OCI-LY3 (cell line): ENCODE data around the gene UNC79.

ENCODE experiments used
- H2AFZ ChIP-seq: fragments of 200-600, 300-600 bp; shearing (Covaris generic); 2 replicates; pipeline ENCODE4 v1.6.0; 2014; ENCODE audit warnings: antibody characterized with exemption, low read depth, low read length
- H3K27ac ChIP-seq: fragments of 200-600, 300-600 bp; sonication (generic); 2 replicates; pipeline ENCODE4 v1.5.1; 2014; ENCODE audit warnings: mild to moderate bottlenecking, low read length, moderate library complexity, mixed read lengths
- H3K27me3 ChIP-seq: fragments of 200-600, 300-600 bp; sonication (generic); 2 replicates; pipeline ENCODE4 v1.6.1; 2014; ENCODE audit warnings: low read depth, low read length, mixed read lengths
- H3K36me3 ChIP-seq: fragments of 200-600, 300-600 bp; sonication (generic); replicated peaks from 2 replicates; pipeline ENCODE3; 2014; ENCODE audit warnings: low read depth, low read length, mixed read lengths
- H3K4me1 ChIP-seq: fragments of 300-600, 200-600 bp; sonication (generic); 2 replicates; pipeline ENCODE4 v1.6.1; 2014; ENCODE audit warnings: low read length, mixed read lengths
- H3K4me2 ChIP-seq: fragments of 200-600, 300-600 bp; sonication (generic); 2 replicates; pipeline ENCODE4 v1.6.1; 2014; ENCODE audit warnings: low read length, mixed read lengths
- H3K4me3 ChIP-seq: fragments of 300-600, 200-600 bp; sonication (generic); 2 replicates; pipeline ENCODE4 v1.5.1; 2014; ENCODE audit warnings: antibody characterized with exemption, mild to moderate bottlenecking, low read length, moderate library complexity
- H3K79me2 ChIP-seq: fragments of 300-600, 200-600 bp; shearing (Covaris generic); 2 replicates; pipeline ENCODE4 v1.6.1; 2014; ENCODE audit warnings: mild to moderate bottlenecking, low read length, mixed read lengths
- H3K9ac ChIP-seq: fragments of 300-600, 200-600 bp; shearing (Covaris generic); 2 replicates; pipeline ENCODE4 v1.6.0; 2014; ENCODE audit warnings: mild to moderate bottlenecking, low read length, moderate library complexity
- H3K9me3 ChIP-seq: fragments of 200-600, 300-600 bp; shearing (Covaris generic); 2 replicates; pipeline ENCODE4 v1.6.1; 2014; ENCODE audit warnings: low read length, mixed read lengths; ENCODE audit not compliant: insufficient read depth
- H4K20me1 ChIP-seq: fragments of 200-600, 300-600 bp; sonication (generic); 2 replicates; pipeline ENCODE4 v1.6.1; 2016; ENCODE audit warnings: low read length, mixed read lengths; ENCODE audit not compliant: insufficient read depth
- EZH2phosphoT487 ChIP-seq: fragments of 200-600 bp; shearing (Covaris generic); IDR thresholded peaks from 2 replicates; pipeline ENCODE4 v1.6.1; 2018; ENCODE audit warnings: antibody characterized with exemption, mixed run types, low read depth
- TF ChIP-seq, protein P1 (sequence below): fragments of 200-600, 300-600 bp; sonication (generic); IDR thresholded peaks from 2 replicates; pipeline ENCODE4 v1.5.1; 2014; ENCODE audit warnings: antibody characterized with exemption, low read length, low read depth

UNC79 gene

DNA sequence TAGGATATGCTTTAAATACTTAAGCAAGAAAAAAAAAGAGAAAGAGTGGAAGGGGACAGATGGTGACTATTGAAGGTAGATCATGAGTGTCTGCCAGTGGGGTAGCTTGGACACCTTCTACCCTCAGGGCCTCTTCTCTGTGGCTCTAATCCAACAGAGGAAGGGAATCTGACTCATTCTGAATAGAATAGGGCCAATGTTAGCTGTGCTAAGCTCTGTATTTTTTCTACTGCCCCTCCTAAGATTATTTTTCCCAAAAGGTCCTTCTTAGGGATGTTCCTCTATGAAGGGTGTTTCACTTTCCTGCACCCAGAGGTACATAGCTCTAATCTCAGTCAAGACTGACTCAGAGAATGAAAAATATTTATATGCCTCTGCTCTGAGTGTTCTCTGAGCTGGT, 25.6 kb downstream of the UNC79 start:
- Histone ChIP-seq H3K27ac (no peak overlapping the region), H3K4me1 (peaks cover 7% of the 10 kb centered on the region), H4K20me1 (no peaks in the 10 kb centered on the region), H3K9me3 (no peaks in the 10 kb centered on the region), H3K27me3 (no peaks in the 10 kb centered on the region), H3K9ac (no peak overlapping the region), H2AFZ (no peak overlapping the region), H3K4me2 (no peak overlapping the region), H3K36me3 (no peaks in the 10 kb centered on the region), H3K4me3 (no peak overlapping the region), H3K79me2 (no peaks in the 10 kb centered on the region)
- no peak for TF ChIP-seq EZH2phosphoT487
- TF ChIP-seq, protein P1, sequence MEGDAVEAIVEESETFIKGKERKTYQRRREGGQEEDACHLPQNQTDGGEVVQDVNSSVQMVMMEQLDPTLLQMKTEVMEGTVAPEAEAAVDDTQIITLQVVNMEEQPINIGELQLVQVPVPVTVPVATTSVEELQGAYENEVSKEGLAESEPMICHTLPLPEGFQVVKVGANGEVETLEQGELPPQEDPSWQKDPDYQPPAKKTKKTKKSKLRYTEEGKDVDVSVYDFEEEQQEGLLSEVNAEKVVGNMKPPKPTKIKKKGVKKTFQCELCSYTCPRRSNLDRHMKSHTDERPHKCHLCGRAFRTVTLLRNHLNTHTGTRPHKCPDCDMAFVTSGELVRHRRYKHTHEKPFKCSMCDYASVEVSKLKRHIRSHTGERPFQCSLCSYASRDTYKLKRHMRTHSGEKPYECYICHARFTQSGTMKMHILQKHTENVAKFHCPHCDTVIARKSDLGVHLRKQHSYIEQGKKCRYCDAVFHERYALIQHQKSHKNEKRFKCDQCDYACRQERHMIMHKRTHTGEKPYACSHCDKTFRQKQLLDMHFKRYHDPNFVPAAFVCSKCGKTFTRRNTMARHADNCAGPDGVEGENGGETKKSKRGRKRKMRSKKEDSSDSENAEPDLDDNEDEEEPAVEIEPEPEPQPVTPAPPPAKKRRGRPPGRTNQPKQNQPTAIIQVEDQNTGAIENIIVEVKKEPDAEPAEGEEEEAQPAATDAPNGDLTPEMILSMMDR: no peak

DNA sequence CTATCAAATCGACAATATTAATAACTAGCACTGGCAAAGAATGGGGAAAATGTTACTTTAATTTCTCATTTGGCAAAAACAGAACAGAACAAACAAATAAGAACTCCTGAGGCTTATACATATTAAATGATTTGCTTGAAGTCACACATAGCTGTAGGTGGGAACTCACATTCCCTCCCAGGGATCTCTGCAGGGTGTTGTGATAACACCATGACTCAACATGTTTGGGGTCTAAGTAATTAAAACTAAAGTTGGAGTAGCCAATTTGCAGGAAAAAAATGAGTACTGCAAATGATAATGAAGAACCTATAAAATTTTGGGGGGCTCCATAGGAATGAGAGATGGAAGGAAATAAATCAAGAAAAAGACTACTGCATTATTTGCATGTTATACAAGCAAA, 27.5 kb downstream of the UNC79 start:
- Histone ChIP-seq H3K79me2 (no peaks in the 10 kb centered on the region), H3K27me3 (no peaks in the 10 kb centered on the region), H4K20me1 (no peaks in the 10 kb centered on the region), H3K4me2 (no peak overlapping the region), H3K36me3 (no peaks in the 10 kb centered on the region), H3K27ac (no peak overlapping the region), H3K4me1 (peaks cover 7% of the 10 kb centered on the region), H2AFZ (no peak overlapping the region), H3K4me3 (no peak overlapping the region), H3K9ac (no peak overlapping the region), H3K9me3 (no peaks in the 10 kb centered on the region)
- TF ChIP-seq EZH2phosphoT487: no peak
- TF ChIP-seq, protein P1: no peak

DNA sequence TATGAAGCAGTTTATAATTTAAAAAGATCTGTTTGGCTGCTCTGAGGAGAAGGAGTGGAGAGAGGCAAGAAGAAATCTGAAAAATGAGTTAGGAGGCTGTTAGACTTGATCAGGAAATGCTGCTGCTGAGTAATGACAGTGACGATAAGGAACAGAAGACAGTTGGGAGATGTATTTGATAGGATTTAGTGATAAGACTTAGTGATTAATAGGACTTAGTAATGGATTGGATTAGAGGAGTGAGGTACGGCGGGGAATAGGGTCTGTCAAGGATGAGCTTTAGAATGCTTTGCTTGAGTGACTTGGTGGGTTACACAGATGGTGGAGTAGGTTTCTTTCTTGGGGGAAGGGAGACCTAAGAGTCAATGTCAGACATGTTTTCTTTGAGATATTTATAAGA, 31.7 kb downstream of the UNC79 start:
- Histone ChIP-seq H3K4me3 (no peak overlapping the region), H4K20me1 (no peaks in the 10 kb centered on the region), H3K27ac (no peak overlapping the region), H3K36me3 (no peaks in the 10 kb centered on the region), H3K9ac (no peak overlapping the region), H3K27me3 (no peaks in the 10 kb centered on the region), H3K79me2 (no peaks in the 10 kb centered on the region), H3K4me1 (peaks cover 20% of the 10 kb centered on the region), H3K4me2 (no peak overlapping the region), H3K9me3 (no peaks in the 10 kb centered on the region), H2AFZ (no peak overlapping the region)
- TF ChIP-seq, protein P1: no peak
- TF ChIP-seq EZH2phosphoT487: no peak

DNA sequence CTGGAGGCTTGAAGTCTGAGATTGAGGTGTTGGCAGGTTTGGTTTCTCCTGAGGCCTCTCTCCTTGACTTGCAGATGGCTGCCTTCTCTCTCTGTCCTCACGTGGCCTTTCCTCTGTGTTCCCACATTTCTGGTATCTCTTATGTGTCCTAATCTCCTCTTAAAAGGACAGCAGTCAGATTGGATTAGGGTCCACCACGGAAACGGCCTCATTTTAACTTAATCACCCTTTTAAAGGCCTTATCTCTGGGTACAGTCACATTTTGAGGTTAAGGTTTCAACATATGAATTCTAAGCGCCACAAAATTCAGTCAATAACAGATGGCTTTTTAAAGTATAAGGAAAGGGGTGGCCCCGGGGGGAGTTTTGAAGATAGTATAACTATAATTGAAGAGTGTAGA, 33.5 kb downstream of the UNC79 start:
- no peaks in the 10 kb centered on the region for H4K20me1 ChIP-seq
- peaks cover 20% of the 10 kb centered on the region for H3K4me1 ChIP-seq
- TF ChIP-seq EZH2phosphoT487: no peak
- TF ChIP-seq, protein P1: no peak
- H3K4me2 ChIP-seq: peak overlapping the region; percentile 69
- peak overlapping the region; percentile 59 for H3K27ac ChIP-seq
- peak overlapping the region; percentile 74 for H2AFZ ChIP-seq
- no peaks in the 10 kb centered on the region for H3K9me3 ChIP-seq
- no peaks in the 10 kb centered on the region for H3K79me2 ChIP-seq
- H3K4me3 ChIP-seq: no peak overlapping the region
- H3K9ac ChIP-seq: no peak overlapping the region
- no peaks in the 10 kb centered on the region for H3K36me3 ChIP-seq
- H3K27me3 ChIP-seq: no peaks in the 10 kb centered on the region; the same call in 1 of the 2 replicates
